ENCODE data around the gene NT5C1A.
A peak's percentile ranks its signal among the peaks of the same experiment; 100 is the strongest.

Gene NT5C1A

DNA sequence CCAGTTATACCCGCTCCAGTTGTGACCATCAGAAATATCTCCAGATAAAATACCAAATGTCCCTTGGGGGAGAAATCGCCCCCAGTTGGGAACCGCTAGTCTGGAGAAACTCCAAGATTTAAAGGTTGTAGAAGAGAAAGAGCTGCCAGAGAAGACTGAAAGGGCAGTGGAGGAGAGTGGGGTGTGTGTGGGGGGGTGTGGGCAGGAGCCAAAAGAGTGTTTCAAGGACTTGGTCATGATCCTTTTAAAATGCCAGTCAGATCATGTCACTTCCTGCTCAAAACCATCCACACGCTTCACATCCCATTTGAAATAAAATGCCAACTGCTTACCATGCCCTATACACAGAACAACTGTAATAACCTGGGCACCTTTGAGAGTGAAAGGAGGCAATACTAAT lies 29.1 kb downstream of the NT5C1A start:
- no peak for TF ChIP-seq CTCF (conservative IDR thresholded peaks at IDR 0.05; ENCODE audit: low read length)
- DNase-seq (ENCODE audit: low read depth), result peak; percentile 61
- H3K4me3 ChIP-seq (ENCODE audit: low read length), result no peak overlapping the region

DNA sequence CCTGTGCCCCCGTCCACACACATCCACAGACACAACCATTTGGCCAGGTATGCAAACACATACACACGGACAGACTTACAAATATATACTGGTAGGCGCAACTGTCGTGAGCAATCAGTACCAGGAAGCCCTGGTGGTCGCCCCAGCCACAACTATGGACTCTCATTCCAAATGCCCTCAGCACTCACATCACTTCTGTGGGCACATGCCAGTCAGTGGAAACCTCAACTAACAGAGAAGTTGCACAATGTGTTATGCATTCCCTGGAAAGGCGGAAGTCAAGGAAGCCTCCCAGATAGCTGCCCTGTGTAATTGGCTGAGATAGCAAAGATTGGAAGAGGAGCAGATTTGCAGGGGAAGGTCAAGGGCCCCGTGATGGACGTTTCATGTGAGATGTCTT lies 31.0 kb downstream of the NT5C1A start:
- TF ChIP-seq CTCF (conservative IDR thresholded peaks at IDR 0.05; ENCODE audit: low read length), result no peak
- H3K4me3 ChIP-seq (ENCODE audit: low read length), result no peak overlapping the region
- DNase-seq (ENCODE audit: low read depth), result no peak

GRCh38 chr1:39639305-39640130 lies 32.4 kb downstream of the NT5C1A start, which contains the start of gene HEYL:
Gene HEYL, minus strand, starts transcription at chr1:39639643. Its CDS starts 18 bp downstream, at chr1:39639625.
- peak; percentile 16 for TF ChIP-seq CTCF (conservative IDR thresholded peaks at IDR 0.05; ENCODE audit: low read length)
- no peak within 1 kb of the TSS; the same call in 1 of the 2 replicates for H3K4me3 ChIP-seq (ENCODE audit: low read length)
- DNase-seq (ENCODE audit: low read depth), result no peak

DNA sequence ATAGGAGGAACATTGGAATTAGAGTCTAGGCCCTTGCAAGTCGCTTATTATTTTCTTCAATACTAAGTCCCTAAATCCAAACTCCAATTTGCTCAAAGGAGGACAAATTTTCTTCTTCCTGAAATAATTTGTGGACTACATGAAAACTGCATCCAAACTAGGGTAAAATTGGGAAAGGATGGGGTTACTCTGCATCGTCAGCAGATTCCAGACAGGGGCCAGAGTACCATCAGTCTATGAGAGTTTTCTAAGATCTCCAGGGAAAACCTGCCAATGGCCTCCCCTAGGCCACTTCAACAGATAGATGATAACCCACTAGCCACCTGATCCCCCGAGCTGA lies 33.0 kb downstream of the NT5C1A start:
- H3K4me3 ChIP-seq (ENCODE audit: low read length), result no peak overlapping the region
- DNase-seq (ENCODE audit: low read depth), result no peak
- no peak for TF ChIP-seq CTCF (conservative IDR thresholded peaks at IDR 0.05; ENCODE audit: low read length)

GRCh38 chr1:39637361-39637760 lies 34.5 kb downstream of the NT5C1A start:
- H3K4me3 ChIP-seq (ENCODE audit: low read length), result no peak overlapping the region
- TF ChIP-seq CTCF (conservative IDR thresholded peaks at IDR 0.05; ENCODE audit: low read length), result no peak
- no peak for DNase-seq (ENCODE audit: low read depth)

- no peak for DNase-seq (ENCODE audit: low read depth)
- H3K4me3 ChIP-seq (ENCODE audit: low read length), result no peak overlapping the region
- TF ChIP-seq CTCF (conservative IDR thresholded peaks at IDR 0.05; ENCODE audit: low read length), result no peak
These were observed 36.1 kb downstream of the NT5C1A start for GRCh38 chr1:39635871-39636210.

DNA sequence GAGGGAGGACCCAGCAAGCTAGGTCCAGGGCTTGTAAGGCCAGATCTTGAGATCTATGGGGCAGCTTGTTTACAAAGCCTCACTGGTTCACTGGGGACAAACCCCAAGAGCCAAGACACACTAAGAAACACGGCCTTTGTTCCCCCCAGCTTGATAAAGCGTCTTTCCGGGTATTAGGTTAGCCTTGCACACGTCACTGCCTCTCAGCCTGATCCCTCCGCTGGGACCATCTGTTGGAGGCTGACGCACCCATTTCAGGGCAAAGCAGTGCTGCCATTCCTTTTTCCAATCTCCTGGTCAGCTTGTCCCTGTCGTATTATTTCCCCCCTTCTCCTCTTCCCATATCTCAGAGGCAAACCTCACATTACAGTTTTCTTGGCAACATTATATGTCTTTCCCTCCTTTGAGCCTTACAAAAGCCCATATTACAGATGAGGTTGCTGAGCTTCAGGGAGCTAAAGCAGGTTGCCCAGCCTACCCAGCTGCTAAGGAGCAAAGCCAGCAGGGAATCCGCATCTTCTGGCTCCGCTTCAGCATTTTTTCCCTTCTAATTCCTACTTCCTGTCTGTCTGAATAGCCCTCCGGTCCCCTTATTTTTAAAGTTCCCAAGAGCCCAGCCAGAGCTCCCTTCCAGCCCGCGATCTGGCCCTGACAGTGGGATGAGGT lies 36.6 kb downstream of the NT5C1A start:
- TF ChIP-seq CTCF (conservative IDR thresholded peaks at IDR 0.05; ENCODE audit: low read length), result no peak
- no peak overlapping the region for H3K4me3 ChIP-seq (ENCODE audit: low read length)
- DNase-seq (ENCODE audit: low read depth), result no peak
